AG20443 (cell line): ENCODE data around the gene SLC2A6.
"Not testable (repeated sequence)": the region's sequence is repeated elsewhere in the genome, so short reads cannot be mapped to it uniquely, and the experiment has no call there.

Experiments
- DNase-seq: peaks from one replicate; pipeline ENCODE4 v3.0.0; 2012; ENCODE audit warnings: low spot score, mixed read lengths

SLC2A6 gene

DNA sequence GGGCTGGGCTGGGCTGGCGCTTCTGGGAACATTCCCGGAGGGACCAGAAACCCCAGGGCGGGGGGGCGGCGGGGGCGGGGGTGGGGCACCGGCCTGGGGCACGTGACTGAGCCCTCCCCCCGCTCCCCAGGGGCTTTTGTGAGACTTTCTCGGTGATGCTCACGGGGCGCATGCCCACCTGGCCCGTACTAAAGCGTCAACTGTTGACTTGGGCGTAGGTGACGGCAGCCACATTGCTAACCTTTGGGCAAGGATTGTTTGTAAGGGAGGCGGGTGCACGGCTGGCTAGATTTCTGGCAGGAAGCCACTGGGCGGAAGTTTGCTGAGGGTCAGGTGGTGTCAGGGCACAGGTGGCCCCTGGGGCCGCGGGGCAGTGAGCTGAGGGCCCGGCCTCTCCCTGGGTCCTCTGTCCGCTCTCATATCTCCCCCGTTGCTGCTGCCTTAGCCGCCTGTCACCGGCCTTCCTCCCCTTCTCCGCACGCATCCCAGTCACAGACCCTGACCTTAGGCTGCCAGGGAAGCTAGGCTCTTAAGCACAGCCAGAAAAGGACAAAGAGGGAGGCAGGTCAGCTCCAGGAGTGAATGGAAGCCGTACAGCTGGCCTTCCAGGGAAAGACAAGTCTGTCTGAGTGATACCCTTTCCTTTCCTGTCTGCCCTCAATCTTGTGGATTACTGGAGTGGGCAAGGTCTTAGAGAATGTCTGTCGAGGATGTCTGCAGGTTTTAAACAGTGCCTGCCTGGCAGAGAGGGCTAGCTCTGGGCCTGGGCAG lies 18.3 kb downstream of the SLC2A6 start:
- DNase-seq, result no peak

DNA sequence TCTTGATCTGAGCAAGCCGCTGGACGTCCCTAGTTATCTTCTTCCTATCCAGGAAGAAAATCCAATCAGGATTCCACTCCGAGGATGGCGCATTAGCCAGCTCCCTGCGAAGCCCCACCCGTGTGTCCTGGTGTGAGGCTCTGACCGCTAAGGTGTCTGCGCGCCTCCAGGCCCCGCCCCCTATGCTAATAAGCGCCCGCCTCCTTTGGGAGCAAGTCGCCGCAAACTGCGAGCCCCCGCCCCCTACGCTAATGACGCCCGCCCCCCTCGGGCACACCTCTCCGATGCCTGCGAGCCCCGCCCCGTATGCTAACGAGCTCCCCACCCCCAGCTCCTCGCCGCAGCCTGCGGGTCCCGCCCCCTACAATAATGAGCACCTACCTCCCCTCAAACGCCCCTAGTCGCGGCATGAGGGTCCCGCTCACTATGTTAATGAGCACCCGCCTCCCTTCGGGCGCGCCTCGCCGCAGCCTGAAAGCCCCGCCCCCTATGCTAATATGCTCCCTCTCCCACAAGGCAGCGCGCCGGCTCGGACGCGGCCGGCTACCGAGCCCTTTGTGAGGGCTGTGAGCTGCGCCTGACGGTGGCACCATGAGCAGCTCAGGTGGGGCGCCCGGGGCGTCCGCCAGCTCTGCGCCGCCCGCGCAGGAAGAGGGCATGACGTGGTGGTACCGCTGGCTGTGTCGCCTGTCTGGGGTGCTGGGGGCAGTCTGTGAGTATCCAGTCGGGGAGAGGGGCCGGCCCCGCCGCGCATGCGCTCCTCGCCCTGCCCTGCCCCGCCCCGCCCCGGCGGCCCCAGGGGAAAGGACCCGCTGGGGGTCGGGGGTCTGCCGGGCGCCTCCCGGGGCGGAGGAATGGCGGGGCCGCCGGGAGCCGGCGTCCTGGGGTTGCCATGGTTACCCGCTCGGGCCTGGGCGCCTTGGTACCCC lies 19.2 kb downstream of the SLC2A6 start, which contains the start of gene CACFD1:
Gene CACFD1 (plus strand): TSS at position 503 of the 929 bp plus-strand sequence. CDS start 89 bp downstream, at position 592.
- DNase-seq, result peak; percentile 98

DNA sequence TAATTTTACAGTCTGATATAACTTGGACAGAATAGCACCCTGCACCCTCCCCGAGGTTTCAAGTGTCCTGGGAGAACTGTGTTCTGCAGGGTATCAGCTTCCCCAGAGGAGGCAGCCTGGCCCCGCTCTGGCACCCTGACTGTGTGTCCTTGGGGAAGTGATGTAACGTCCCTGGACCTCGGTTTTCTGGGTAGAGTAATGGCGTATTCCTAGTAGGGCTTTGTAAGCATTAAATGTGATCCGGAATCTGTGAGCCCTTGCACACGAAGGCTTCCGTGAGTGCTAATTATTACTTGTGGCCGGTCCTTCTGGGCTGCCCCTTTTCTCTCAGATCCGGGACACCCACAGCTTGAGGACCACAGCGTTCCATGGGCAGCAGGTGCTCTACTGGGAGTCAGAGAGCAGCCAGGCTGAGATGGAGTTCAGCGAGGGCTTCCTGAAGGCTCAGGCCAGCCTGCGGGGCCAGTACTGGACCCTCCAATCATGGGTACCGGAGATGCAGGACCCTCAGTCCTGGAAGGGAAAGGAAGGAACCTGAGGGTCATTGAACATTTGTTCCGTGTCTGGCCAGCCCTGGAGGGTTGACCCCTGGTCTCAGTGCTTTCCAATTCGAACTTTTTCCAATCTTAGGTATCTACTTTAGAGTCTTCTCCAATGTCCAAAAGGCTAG lies 20.1 kb downstream of the SLC2A6 start:
- DNase-seq, result no peak

DNA sequence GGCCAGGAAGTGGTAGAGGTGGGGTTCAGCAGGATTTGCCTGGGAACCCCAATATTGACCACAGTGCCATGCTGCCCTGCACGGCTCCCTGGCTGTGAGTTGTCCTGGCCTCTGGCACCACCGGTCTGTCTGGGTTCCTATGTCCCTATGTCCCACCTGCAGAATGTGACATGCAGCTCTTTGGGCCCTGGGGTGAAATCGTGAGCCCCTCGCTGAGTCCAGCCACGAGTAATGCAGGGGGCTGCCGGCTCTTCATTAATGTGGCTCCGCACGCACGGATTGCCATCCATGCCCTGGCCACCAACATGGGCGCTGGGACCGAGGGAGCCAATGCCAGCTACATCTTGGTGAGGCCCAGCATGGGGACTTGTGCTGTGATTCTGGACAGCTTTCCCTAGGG lies 21.2 kb downstream of the SLC2A6 start:
- no peak for DNase-seq

DNA sequence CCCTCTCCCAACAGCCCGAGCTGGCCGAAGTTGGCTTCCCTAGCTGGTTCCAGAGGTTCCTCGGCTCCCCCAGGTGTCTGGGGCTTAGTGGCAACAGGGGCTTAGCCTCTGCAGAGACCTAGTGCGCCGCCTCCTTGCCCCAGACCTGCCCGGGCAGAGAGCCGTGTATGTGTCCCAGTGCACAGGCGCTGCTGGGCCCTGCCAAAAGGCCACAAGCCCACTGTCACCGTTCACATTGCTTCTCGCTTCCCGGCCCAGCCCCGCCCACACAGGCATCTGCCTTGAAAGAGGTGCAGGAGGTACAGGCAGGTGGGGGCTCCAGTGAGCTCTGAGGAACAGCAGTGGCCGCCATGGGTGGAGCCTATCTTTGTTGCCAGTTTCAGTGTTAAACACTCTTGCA lies 21.7 kb downstream of the SLC2A6 start:
- no peak for DNase-seq

DNA sequence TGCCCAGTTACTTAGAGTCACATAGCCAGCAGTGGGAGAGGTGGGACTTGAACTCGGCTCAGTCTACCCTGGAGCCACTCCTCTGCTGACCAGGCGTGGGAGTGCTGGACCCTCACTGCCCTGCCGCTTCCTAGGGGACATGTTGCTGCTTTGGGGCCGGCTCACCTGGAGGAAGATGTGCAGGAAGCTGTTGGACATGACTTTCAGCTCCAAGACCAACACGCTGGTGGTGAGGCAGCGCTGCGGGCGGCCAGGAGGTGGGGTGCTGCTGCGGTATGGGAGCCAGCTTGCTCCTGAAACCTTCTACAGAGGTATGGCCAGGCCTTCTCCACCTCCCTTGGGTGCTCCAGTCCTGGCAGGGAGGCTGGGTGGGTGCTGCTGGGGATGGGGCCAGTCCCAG lies 22.5 kb downstream of the SLC2A6 start:
- DNase-seq, result no peak

DNA sequence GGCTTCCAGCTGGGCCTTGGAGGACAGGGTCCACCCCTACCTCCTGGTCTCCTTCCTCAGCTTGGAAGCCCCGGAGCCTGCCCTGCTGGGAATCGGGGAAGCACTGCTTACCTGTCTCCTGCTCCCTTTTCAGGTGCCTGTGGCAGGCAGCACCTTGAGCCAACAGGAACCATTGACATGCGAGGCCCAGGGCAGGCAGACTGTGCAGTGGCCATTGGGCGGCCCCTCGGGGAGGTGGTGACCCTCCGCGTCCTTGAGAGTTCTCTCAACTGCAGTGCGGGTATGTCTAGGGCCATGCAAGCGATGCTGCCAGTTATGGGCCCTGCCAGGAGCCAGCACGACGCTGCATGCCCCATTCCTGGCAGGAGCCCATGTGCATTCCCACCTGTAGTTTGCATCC lies 23.0 kb downstream of the SLC2A6 start:
- no peak for DNase-seq

DNA sequence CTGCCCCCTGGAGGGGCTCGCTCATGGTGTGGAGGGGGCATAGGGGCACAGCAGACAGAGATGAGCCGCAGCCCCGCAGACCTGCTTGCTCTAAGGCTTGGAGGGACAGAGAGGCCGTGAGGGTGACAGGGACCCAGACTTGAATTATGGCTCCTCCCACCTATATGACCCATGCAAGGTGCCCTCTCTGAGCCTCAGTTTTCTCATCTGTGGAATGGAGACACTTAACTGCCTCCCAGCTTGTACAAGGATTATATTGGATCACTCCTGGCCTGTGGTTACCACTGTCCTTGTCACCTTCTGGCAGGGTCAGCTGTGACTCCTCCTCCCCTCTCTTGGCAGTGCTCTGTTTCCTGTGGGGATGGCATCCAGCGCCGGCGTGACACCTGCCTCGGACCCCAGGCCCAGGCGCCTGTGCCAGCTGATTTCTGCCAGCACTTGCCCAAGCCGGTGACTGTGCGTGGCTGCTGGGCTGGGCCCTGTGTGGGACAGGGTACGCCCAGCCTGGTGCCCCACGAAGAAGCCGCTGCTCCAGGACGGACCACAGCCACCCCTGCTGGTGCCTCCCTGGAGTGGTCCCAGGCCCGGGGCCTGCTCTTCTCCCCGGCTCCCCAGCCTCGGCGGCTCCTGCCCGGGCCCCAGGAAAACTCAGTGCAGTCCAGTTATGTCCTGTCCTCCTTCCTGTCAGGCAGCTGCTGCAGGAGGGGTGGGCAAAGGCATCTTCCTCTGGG lies 23.8 kb downstream of the SLC2A6 start:
- DNase-seq, result no peak

DNA sequence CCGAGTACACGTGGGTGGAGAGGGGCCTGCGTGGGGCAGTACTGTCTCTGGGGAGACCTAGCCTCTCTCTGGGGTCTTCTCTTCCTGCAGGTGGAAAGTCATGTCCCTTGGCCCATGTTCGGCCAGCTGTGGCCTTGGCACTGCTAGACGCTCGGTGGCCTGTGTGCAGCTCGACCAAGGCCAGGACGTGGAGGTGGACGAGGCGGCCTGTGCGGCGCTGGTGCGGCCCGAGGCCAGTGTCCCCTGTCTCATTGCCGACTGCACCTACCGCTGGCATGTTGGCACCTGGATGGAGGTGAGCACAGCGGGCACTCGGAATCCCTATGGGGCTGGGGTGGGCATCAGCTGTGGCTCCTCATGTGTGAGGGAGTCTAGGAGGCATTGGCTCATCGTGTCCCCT lies 24.6 kb downstream of the SLC2A6 start:
- DNase-seq, result no peak

DNA sequence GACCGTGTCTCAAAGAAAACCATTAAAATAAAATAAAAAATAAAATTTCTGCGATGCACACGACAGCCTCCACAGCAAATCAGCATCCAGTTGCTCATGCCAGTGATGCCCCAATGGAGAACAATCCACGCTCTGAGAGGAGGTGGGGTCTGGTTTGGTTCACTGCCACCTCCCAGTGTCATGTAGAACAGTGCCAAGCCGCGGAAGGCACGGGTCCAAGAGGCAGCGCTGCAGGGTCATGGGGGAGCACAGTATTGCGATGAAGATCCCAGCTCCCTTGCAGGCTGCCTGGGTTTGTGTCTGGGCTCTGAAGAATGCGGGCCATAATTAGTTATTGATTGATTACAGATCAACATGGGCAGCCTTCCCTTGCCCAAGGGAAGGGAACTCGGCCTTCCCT lies 25.2 kb downstream of the SLC2A6 start:
- DNase-seq, result no peak

DNA sequence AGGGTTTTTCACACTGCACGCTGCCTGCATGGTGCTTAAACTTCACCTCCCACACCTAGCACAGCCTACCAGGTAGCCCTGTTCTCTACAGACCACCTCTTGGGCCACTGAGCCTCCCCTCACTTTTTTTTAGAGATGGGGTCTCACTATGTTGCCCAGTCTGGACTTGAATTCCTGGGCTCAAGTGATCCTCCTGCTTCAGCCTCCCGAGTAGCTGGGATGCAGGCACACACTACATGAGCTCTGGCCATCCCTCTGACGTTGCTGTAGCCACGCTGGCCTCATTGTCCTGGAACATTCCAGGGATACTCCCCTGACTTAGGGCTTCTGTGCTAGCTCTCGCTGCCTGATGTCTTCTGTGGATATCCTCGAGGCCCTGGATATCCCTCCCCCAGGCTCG lies 26.3 kb downstream of the SLC2A6 start:
- no peak for DNase-seq

DNA sequence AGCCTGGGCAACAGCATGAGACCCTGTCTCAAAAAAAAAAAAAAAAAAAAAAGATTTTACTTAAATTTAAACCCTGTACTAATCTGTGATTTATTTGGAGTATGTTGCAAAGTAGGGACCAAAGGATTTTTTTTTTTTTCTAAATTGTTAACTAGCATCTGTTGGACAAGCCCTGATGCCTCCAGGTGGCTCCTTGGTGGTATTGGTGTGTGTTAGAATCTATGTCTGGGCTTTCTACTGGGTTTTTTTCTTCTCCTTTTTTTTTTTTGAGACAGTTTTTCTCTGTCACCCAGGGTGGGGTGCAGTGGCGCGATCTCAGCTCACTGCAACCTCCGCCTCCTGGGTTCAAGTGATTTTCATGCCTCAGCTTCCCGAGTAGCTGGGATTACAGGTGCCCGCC lies 27.0 kb downstream of the SLC2A6 start:
- not testable (repeated sequence) for DNase-seq

DNA sequence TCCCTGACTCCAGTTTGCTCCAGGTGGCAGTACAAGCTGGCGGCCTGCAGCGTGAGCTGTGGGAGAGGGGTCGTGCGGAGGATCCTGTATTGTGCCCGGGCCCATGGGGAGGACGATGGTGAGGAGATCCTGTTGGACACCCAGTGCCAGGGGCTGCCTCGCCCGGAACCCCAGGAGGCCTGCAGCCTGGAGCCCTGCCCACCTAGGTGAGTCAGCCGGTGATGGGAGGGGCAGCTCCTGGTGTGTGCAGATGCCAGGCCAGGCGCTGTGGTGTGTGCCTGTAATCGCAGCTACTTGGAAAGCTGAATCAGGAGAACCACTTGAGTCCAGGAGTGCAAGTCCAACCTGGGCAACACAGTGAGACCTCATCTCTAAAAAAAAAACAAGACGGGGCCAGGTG lies 29.1 kb downstream of the SLC2A6 start:
- DNase-seq, result no peak

DNA sequence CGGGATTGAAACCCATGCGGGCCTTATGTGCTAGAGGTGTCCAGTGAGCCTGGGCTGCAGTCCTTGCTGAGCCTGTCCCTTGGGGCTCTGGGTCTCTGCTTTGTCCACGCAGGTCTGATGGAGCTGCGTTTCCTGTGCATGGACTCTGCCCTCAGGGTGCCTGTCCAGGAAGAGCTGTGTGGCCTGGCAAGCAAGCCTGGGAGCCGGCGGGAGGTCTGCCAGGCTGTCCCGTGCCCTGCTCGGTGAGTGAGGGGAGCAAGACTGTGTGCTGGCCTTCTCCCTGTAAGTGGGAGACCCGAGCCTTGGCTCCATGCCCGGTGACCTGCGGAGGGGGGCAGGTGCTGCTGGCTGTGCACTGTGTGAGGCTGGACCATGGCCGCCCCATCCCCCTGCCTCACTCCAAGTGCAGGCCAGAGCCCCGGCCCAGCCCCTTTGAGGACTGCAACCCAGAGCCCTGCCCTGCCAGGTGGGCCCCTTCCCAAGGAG lies 30.4 kb downstream of the SLC2A6 start:
- no peak for DNase-seq

DNA sequence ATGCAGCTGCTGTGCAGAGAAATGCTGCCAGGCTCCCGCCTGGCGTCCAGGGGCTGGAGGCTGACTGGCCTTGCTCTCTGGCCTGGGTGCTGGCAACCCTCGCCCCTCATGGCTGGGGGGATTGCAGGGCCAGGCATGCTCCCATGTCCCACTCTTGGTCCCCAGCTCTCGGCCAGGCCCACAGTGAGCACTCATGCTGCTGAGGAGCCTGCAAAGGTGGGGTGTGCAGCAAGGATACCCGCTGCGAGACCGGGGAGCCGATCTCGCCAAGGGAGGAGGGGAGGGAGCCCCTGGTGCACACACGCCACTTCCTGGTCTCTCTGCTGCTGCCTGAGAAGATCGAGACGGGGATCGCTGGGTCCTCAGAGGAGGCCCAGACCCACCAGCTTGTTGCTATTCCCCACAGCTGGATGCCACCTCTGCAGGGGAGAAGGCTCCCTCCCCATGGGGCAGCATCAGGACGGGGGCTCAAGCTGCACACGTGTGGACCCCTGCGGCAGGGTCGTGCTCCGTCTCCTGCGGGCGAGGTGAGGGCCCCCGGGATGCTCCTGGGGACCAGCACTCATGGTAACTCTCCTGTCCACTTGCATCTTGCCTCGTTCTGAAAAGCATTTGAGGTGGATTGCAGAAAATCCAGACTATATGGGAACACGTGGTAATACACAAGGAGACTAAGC lies 33.5 kb downstream of the SLC2A6 start:
- DNase-seq, result no peak

DNA sequence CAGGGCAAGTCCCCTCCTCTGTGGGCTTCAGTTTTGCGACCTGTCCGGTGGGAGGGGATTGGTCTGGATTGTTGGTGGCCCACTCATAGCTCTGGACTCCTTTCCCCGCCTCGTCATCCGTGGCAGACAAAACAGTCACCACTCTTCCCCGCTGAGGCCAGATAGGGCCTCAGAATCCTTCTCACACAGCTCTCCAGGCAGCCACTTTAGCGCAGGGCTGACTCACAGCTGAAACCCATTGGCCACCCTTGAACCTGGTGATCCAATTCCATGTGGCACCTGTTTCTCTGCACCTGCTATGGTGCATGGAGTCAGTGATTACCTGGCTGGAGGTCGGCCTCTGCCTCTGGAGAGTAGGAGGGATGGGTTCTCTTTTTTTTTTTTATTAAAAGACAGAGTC lies 34.9 kb downstream of the SLC2A6 start:
- peak; percentile 35 for DNase-seq

DNA sequence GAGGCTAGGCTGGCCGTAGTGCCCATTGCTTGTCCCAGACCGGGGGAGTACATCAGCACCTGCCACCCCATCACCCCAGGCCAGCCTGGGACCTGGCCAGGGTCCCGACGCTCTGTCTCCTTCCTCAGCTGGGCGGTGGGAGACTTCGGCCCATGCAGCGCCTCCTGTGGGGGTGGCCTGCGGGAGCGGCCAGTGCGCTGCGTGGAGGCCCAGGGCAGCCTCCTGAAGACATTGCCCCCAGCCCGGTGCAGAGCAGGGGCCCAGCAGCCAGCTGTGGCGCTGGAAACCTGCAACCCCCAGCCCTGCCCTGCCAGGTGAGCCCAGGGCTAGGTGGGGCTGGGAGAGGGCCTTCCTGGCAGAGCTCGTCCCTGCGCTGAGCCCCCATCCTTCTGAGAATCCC lies 35.7 kb downstream of the SLC2A6 start:
- DNase-seq, result no peak

DNA sequence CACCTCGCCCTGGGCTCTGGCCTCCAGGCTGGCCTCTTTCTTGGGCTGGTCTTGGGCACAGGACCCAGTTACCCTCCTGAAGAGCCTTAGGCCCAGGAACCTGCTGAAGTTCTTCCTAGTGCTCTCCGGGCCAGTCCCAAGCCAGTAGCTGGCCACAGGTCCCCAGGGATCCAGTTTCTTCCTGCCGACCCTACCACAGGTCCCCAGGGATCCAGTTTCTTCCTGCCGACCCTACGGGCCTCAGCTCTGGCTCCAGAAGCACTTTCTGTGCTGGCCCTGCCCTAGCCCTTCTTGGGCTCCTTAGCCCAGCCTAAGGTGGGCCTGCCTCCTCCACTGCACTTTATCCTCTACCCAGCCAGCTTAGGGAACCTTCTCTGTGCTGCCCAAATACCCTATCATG lies 37.3 kb downstream of the SLC2A6 start:
- DNase-seq, result no peak

DNA sequence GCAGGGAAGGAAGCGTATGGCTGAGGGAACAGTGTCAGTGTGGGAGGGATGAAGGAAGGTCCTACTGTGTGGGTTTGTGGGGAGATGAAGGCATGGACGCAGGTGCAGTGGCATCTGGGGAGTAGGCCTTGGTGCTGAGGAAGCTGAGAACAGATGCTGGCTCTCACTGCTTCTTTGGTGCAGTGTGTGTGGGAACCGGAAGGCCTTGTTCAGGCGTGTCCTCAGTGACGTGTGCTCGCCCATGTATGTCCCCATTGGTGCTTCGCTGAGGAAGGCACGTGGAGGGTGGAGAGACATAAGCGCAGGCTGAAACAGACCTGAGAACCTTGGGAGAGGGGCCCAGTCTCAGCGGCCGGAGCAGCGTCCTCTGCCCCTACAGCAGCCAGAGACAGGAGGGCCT lies 38.0 kb downstream of the SLC2A6 start:
- DNase-seq, result no peak

DNA sequence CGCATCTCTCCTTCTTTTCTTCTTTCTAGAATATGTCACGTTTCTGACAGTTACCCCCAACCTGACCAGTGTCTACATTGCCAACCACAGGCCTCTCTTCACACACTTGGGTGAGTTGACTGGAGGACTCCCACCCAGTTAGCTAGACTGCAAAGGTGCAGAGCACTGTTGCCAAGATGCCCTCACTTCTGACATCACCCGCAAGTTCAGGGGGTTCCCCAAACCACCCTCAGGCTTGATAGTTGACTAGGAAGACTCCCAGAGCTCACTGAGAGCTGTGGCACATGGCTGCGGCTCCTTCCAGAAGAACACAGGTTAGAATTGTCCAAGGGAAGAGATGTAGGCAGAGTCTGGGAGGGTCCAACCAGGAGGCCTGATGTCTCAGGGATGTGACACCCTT lies 39.6 kb downstream of the SLC2A6 start:
- no peak for DNase-seq
